Activated CD4-positive, CD25-positive, alpha-beta regulatory T cell treated with anti-CD3 and anti-CD28 coated beads, Interleukin-2, amount 50 U/mL, for 16 hours (primary cell): ENCODE results near the gene SRPK2.
"Not testable (repeated sequence)": the region's sequence is repeated elsewhere in the genome, so short reads cannot be mapped to it uniquely, and the experiment has no call there.

ENCODE experiments used
- DNase-seq: peaks from one replicate; pipeline ENCODE4 v3.0.0-alpha.2; 2020; ENCODE audit warnings: low read depth, low spot score

Gene SRPK2

DNA sequence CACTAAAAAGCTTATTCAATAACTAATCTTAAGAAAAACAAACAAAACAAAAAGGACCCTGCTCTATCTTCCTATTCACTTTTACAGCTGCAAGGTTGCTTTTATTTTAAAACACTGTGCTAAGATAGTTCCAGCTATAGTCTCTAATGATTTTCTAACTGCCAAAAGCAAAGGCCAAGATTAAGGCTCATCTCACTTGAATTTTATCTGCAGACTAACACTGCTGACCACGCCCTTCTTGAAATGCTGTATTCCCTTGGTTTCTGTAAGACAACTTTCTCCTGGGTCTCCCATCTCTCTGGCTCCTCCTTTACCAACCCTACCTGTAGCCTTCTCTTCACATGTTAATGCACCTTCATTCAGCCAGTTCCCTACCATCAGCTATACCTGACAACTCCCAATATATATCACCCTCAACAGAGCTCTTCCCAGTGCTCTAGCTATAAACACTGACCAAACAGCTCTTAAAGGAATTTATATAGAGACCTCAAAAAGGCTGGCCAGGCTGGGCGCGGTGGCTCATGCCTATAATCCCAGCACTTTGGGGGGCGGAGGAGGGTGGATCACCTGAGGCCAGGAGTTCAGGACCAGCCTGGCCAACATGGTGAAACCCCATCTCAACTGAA lies 11.7 kb downstream of the SRPK2 start:
- no peak for DNase-seq

DNA sequence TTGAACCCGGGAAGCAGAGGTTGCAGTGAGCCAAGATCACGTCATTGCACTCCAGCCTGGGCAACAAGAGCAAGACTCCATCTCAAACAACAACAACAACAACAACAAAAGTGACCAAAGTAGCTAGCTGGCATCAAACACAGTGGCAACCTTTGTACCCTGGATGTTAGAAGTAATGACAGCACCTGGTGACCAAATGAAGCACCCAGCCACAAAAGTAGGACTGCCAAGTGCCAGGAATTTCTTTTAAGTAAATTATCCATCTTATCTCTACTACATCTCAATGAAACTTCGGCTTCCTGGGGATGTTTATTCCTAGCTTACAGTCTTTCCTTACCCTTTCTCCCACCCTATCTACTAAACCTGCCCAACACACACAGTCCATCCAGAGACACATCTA lies 18.8 kb downstream of the SRPK2 start:
- DNase-seq: no peak

GRCh38 chr7:105367458-105367857 lies 21.3 kb downstream of the SRPK2 start:
- DNase-seq: no peak

DNA sequence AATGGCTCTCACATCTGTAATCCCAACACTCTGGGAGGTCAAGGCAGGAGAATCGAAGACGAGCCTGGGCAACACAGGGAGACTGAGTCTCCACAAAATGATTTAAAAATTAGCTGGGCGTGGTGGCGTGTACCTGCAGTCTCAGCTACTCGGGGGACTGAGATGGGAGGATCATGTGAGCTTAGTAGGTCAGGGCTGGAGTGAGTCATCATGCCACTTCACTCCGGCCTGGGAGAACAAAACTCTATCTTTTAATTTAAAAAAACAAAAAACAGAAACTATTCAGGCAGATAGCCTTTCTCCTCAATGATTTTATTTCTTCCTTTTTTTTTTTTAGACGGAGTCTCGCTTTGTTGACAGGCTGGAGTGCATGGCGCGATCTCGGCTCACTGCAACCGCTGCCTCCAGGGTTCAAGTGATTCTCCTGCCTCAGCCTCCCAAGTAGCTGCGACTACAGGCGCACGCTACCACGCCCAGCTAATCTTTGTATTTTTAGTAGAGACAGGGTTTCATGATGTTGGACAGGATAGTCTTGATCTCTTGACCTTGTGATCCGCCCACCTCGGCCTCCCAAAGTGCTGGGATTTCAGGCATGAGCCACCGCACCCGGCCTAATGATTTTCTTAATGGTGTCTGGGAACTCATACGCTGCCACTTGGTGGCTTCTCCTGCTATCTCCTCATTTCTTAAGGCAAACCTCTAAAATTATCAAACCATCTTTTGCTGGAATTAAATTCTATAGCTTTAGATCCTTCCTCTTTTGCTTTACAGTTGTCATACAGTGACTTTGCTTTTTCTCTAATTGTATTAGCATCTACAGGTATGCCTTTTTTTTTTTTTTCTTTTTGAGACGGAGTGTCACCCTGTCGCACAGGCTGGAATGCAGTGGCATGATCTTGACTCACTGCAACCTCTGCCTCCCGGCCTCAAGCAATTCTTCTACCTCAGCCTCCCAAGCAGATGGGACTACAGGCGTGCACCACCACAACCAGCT lies 22.9 kb downstream of the SRPK2 start:
- DNase-seq: no peak

DNA sequence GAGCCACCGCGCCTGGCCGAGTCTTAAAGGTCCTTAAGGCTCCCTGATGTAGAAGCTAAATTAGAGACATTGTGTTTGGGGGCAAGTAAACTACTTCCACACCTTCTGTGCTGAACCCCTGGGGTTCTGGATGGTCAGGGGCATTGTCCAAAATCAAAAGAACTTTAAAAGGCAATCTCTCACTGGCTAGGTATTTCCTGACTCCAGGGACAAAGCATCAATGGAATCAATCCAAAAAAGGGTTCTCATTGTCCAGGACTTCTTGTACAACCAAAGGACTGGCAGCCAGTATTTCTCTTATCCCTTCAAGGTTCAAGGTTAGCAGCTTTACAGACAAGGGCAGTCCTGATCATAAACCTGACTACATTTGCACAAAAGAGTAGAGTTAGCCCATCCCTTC lies 24.0 kb downstream of the SRPK2 start:
- no peak for DNase-seq

DNA sequence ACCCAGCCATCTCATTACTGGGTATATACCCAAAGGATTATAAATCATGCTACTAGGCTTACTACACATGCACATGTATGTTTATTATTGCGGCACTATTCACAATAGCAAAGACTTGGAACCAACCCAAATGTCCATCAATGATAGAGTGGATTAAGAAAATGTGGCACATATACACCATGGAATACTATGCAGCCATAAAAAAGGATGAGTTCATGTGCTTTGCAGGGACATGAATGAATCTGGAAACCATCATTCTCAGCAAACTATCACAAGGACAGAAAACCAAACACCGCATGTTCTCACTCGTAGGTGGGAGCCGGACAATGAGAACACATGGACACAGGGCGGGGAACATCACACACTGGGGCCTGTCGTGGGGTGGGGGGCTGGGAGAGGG lies 25.1 kb downstream of the SRPK2 start:
- DNase-seq: not testable (repeated sequence)

DNA sequence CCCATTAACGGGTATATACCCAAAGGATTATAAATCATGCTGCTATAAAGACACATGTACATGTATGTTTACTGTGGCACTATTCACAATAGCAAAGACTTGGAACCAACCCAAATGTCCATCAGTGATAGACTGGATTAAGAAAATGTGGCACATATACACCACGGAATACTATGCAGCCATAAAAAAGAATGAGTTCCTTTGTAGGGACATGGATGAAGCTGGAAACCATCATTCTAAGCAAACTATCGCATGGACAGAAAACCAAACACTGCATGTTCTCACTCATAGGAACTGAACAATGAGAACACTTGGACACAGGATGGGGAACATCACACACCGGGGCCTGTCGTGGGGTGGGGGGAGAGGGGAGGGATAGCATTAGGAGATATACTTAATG lies 26.0 kb downstream of the SRPK2 start:
- DNase-seq: not testable (repeated sequence)

GRCh38 chr7:105361995-105362394 lies 26.7 kb downstream of the SRPK2 start:
- DNase-seq: not testable (repeated sequence)

DNA sequence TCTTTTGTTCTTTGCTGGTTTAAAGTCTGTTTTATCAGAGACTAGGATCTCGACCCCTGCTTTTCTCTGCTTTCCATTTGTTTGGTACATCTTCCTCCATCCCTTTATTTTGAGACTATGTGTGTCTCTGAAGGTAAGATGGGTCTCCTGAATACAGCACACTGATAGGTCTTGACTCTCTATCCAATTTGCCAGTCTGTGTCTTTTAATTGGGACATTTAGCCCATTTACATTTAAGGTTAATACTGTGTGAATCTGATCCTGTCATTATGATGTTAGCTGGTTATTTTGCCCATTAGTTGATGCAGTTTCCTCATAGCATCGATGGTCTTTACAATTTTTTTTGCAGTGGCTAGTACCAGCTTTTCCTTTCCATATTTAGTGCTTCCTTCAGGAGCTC lies 28.6 kb downstream of the SRPK2 start:
- DNase-seq: not testable (repeated sequence)

- DNase-seq: no peak
These were observed 33.0 kb downstream of the SRPK2 start for GRCh38 chr7:105355701-105356100.

DNA sequence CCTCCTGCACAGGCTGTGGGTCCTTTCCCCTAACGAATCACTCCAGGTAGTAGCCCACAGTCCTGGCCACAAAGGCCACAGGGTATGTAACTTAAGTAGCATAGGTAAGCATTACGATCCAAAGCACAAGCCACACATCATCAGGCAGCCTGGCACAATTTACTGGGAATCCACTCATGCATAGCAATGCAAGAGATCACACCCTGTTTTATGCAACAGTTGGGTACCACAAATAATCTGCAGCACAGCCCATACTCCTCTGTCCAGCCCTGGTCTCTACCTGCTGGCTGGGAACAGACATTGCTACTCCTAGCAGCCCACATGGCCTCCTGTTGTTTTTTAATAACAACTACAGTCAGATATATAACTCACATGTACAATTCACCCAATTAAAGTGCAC lies 34.3 kb downstream of the SRPK2 start:
- DNase-seq: no peak

- no peak for DNase-seq
These were observed 34.9 kb downstream of the SRPK2 start for GRCh38 chr7:105353752-105354328.

DNA sequence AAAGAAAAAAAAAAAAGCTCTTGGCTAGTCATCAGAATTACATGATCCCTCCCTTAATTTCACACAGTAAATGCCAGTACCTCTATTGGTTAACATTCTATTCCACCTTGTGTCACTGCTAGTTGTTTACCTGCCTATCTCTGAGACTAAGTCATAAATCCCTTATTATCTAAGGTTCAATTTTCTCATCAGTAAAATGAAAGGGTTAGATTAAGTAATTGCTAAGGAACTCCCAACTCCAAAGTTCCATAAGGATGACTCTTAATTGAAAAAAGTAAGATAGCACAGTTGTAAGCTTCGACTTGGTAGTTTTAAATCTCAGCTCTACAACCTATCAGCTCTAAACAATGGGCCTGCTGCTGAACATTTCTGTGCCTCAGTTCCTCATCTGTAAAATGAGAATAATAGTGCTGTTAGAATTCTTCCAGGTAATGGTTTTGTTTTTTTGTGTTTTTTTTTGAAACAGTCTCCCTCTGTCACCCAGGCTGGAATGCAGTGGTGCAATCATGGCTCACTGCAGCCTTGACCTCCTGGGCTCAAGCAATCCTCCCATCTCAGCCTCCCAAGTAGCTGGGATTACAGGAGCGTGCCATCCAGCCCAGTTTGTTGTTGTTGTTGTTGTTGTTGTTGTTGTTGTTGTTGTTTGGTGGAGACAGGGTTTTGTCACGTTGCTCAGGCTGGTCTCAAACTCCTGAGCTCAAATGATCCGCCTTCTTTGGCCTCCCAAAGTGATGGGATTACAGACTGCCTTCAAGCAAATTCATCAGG lies 35.6 kb downstream of the SRPK2 start:
- no peak for DNase-seq

DNA sequence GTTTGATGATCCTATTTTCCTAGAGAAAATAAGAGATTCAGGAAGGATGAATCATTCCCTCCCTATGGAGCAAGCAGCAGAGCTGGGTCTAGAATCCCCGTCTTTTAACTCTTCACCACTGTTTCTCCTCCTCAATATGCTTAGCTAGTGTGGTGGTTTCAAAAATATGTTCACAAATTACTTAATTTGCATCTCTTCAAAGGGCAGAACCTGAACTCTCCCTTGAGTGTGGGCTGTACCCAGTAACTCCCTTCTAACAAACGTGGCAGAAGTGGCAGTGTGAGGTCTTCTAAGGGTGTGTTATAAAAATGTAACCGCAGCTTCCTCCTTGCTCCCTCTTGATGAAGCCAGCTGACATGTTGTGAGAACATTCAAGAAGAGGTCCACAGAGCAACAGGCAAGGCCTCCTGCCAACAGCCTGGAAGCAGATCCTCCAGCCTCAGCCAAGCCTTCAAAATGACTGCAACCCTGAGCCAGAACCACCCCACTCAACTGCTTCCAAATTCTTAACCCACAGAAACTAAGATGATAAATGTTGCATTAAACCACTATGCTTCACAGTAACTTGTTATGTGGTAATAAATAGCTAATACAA lies 36.6 kb downstream of the SRPK2 start:
- peak; percentile 34 for DNase-seq

GRCh38 chr7:105350906-105351305 lies 37.8 kb downstream of the SRPK2 start:
- DNase-seq: no peak

DNA sequence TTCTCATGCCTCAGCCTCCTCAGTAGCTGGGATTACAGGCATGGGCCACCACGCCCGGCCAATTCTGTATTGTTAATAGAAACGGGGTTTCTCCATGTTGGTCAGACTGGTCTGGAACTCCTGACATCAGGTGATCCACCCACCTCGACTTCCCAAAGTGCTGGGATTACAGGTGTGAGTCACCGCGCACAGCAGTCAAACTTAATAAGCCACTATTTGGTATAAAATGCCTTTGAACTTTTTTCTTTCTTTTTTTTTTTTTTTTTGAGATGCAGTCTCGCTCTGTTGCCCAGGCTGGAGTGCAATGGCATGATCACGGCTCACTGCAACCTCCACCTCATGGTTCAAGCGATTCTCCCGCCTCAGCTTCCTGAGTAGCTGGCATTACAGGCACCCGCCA lies 40.5 kb downstream of the SRPK2 start:
- DNase-seq: not testable (repeated sequence)

- DNase-seq: no peak
These were observed 42.0 kb downstream of the SRPK2 start for GRCh38 chr7:105346593-105347322.

DNA sequence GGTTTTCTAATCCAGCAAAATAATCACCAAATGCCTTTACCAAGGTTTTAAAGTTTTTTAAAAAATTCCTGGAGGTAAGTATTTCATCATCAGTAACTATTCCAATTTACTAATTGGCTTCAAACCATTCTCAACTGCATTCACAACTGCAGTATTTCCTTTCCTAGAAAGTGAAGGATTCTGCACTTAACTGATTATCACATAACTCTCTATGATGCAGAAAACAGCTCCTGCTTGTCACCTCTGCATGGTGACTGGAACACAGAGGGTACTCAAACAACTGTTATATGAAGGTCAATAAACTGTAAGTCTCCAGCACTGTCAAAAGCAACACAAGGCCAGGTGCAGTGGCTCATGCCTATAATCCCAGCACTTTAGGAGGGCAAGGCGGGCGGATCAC lies 42.6 kb downstream of the SRPK2 start:
- DNase-seq: no peak

DNA sequence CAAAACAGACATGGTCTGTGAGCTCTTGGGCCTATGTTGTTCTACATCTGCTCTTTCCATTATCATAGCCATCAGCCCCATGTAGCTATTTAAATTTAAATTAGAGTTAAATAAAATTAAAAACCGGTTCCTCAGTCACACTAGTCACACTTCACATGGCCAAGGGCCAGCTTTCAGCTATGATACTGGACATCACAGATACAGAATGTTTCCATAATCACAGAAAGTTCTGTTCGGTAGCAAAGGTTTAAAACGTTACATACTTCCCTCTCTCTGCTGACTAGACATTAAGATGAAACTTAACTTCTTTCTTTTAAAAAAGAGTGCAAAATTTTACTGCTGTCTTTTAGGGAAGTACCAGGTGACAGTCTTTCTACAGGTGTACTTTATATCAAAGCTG lies 43.0 kb downstream of the SRPK2 start:
- DNase-seq: no peak

DNA sequence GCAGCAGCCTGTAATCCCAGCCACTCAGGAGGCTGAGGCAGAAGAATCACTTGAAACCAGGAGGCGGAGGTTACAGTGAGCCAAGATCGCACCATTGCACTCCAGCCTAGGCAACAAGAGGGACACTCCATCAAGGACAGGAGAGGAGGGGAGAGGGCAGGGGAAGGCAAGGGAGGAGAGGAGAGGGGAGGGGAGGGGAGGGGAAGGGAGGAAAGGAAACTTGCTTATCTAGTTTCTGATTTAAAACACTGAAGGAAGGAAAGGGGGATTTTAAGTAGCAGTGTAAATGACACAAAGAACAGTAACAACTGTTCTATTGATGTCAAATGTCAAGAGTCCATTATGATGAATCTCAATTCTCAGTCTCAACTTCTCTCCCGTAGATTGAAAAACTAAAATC lies 43.7 kb downstream of the SRPK2 start:
- DNase-seq: no peak
